Keratinocyte (primary cell): Measurements from ENCODE around the gene PPL. TPM values are rescaled to one million over a fixed set of nuclear protein-coding genes. Genes with fewer than 3 reads are reported as not detected.

Experiments used
- DNase-seq: peaks from one replicate; pipeline ENCODE4 v3.0.0-alpha.2; 2011; ENCODE audit warnings: low read depth, missing footprints, low spot score
- FAIRE-seq: peaks from 2 replicates; lab custom pipeline; 2011; peaks lifted over from hg19 to GRCh38; lab: Jason Lieb, UNC
- H2AFZ ChIP-seq: 2 replicates; pipeline ENCODE4 v1.6.0; 2012; ENCODE audit warnings: low read length, control low read depth, inconsistent platforms; ENCODE audit not compliant: control insufficient read depth
- H3K27ac ChIP-seq: 2 replicates; pipeline ENCODE4 v1.5.1; 2011; ENCODE audit warnings: low read length; ENCODE audit not compliant: control insufficient read depth, insufficient read depth
- H3K27me3 ChIP-seq: 3 replicates; pipeline ENCODE4 v1.6.0; 2011; ENCODE audit warnings: low read length; ENCODE audit not compliant: control insufficient read depth, insufficient read depth; ENCODE audit errors: extremely low read depth
- H3K36me3 ChIP-seq, 2 experiments: 2 replicates in 1 of 2; 3 replicates in 1 of 2; pipeline ENCODE4 v1.5.1; 2011; ENCODE audit warnings: low read length in 2 of 2, mild to moderate bottlenecking in 1 of 2; ENCODE audit not compliant: control insufficient read depth in 2 of 2, insufficient read depth in 2 of 2; ENCODE audit errors: extremely low read depth in 1 of 2
- H3K4me1 ChIP-seq: 3 replicates; pipeline ENCODE4 v1.5.1; 2011; ENCODE audit warnings: low read length; ENCODE audit not compliant: control insufficient read depth, insufficient read depth; ENCODE audit errors: extremely low read depth
- H3K4me2 ChIP-seq: 3 replicates; pipeline ENCODE4 v1.6.0; 2011; ENCODE audit warnings: low read depth, low read length; ENCODE audit not compliant: control insufficient read depth, insufficient read depth; ENCODE audit errors: extremely low read depth
- H3K4me3 ChIP-seq, 3 experiments: fragments of 200-600 bp in 1 of 3; sonication (generic) in 1 of 3; 2 replicates in 2 of 3; 3 replicates in 1 of 3; pipeline ENCODE4 v1.5.1; 2011 to 2016; ENCODE audit warnings: low read length in 3 of 3, mild to moderate bottlenecking in 3 of 3, control low read depth in 2 of 3, inconsistent platforms in 1 of 3, low read depth in 1 of 3, mixed read lengths in 1 of 3, mixed run types in 1 of 3, moderate library complexity in 1 of 3; ENCODE audit not compliant: control insufficient read depth in 2 of 3, insufficient read depth in 2 of 3; ENCODE audit errors: extremely low read depth in 1 of 3
- H3K79me2 ChIP-seq: 2 replicates; pipeline ENCODE4 v1.6.0; 2012; ENCODE audit warnings: low read length; ENCODE audit not compliant: control insufficient read depth, insufficient read depth
- H3K9ac ChIP-seq: 3 replicates; pipeline ENCODE4 v1.6.0; 2011; ENCODE audit warnings: low read length; ENCODE audit not compliant: control insufficient read depth, insufficient read depth; ENCODE audit errors: extremely low read depth
- H3K9me1 ChIP-seq: 3 replicates; pipeline ENCODE4 v1.6.0; 2011; ENCODE audit warnings: low read length; ENCODE audit not compliant: control insufficient read depth, insufficient read depth; ENCODE audit errors: extremely low read depth
- H3K9me3 ChIP-seq: 2 replicates; pipeline ENCODE4 v1.5.1; 2012; ENCODE audit warnings: low read depth, low read length; ENCODE audit not compliant: control insufficient read depth
- H4K20me1 ChIP-seq: 3 replicates; pipeline ENCODE4 v1.6.0; 2011; ENCODE audit warnings: low read length; ENCODE audit not compliant: control insufficient read depth, insufficient read depth; ENCODE audit errors: extremely low read depth
- EZH2 ChIP-seq: IDR thresholded peaks from one replicate; pipeline ENCODE4 v1.6.1; 2012; ENCODE audit warnings: inconsistent platforms, mild to moderate bottlenecking, low read length, moderate library complexity
- dilution Hi-C: fragments of 300-500 bp; cut with MboI; formaldehyde crosslinking; loops from one replicate; pipeline ENCODE4 v1.7.0; 2020; ENCODE audit warnings: low sequenced_read_pairs; ENCODE audit not compliant: extremely low pct_ligation_motif_present
- polyA plus RNA-seq, 5 experiments: library from polyadenylated mRNA; depleted of rRNA in 3 of 5; stranded (reverse) in 3 of 5; stranded (forward) in 1 of 5; unstranded in 1 of 5; fragments of >200 nt; gene quantifications; 1 replicate in 1 of 5; 2 replicates in 3 of 5; 3 replicates in 1 of 5; pipeline versions ENCODE4 v1.2.1 to v1.2.3, GENCODE V29; 2011 to 2012; ENCODE audit warnings: missing spikeins in 2 of 5, low read depth in 1 of 5, low replicate concordance in 1 of 5
- TF ChIP-seq, protein P1 (sequence below), 3 experiments: IDR thresholded peaks in 1 of 3; conservative IDR thresholded peaks in 1 of 3; optimal IDR thresholded peaks in 1 of 3; 2 replicates in 2 of 3; 3 replicates in 1 of 3; pipeline versions ENCODE3 to v1.5.1; 2011; ENCODE audit warnings: low read length in 3 of 3, mild to moderate bottlenecking in 3 of 3, moderate library complexity in 2 of 3, control low read depth in 1 of 3, inconsistent platforms in 1 of 3; ENCODE audit not compliant: insufficient read depth in 2 of 3; ENCODE audit errors: extremely low read depth in 1 of 3

Gene PPL
- polyA plus RNA-seq, 1 donor (not counting 4 experiments of a cell fraction or from before 2014, with no cell fraction given) = 26.6 TPM

DNA sequence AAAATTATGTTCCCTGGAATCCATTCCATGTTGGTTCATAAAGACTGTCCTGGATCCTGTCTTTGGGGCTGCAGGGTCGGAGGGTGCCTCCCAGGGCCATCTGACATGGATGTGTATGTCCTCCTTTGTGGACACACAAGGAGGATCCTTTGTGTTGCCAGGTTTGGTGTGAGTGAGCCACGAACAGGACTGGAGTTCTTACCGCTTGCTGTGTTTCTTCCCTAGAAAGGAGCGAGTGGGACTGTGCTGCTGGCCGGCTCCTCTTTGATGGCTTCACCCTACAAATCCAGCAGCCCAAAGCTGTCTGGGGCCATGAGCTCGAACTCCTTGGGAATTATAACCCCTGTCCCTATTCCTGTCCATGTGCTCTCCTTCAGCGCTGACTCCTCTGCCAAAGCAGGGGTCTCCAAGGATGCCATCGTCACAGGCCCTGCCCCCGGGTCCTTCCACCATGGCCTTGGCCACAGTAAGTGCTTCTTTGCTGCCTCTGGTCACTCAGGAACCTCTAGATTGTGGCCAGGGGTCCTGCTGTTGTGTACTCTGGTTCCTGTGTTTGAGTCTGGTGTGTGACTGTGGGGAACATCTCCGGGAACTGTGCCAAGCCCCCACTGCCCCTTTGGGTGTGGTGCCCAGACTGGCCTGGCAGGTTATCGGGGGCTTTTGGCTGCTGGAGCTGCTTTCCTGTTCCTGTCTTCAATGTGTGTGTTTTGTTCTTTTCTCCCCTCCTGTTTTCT, 60.1 kb downstream of the PPL start:
- Histone ChIP-seq H3K27me3 (no peaks in the 10 kb centered on the region), H3K9me1 (no peaks in the 10 kb centered on the region), H3K79me2 (no peaks in the 10 kb centered on the region), H3K9me3 (no peaks in the 10 kb centered on the region), H3K36me3 (peaks cover 58% of the 10 kb centered on the region in 2 experiments), H3K4me1 (no peaks in the 10 kb centered on the region), H3K4me2 (no peak overlapping the region), H3K9ac (no peak overlapping the region), H3K27ac (no peak overlapping the region), H4K20me1 (no peaks in the 10 kb centered on the region), H3K4me3 (no peak overlapping the region), H2AFZ (no peak overlapping the region)
- TF ChIP-seq, protein P1, sequence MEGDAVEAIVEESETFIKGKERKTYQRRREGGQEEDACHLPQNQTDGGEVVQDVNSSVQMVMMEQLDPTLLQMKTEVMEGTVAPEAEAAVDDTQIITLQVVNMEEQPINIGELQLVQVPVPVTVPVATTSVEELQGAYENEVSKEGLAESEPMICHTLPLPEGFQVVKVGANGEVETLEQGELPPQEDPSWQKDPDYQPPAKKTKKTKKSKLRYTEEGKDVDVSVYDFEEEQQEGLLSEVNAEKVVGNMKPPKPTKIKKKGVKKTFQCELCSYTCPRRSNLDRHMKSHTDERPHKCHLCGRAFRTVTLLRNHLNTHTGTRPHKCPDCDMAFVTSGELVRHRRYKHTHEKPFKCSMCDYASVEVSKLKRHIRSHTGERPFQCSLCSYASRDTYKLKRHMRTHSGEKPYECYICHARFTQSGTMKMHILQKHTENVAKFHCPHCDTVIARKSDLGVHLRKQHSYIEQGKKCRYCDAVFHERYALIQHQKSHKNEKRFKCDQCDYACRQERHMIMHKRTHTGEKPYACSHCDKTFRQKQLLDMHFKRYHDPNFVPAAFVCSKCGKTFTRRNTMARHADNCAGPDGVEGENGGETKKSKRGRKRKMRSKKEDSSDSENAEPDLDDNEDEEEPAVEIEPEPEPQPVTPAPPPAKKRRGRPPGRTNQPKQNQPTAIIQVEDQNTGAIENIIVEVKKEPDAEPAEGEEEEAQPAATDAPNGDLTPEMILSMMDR (optimal IDR thresholded peaks at IDR 0.05 in 1 of 3, IDR thresholded peaks at IDR 0.05 in 1 of 3, conservative IDR thresholded peaks at IDR 0.05 in 1 of 3; ENCODE audit: extremely low read depth in 1 of 3, insufficient read depth in 2 of 3, low read length in 3 of 3) = no peak
- TF ChIP-seq EZH2 = no peak
- dilution Hi-C loops = no loop called here
- no peak for FAIRE-seq
- no peak for DNase-seq

DNA sequence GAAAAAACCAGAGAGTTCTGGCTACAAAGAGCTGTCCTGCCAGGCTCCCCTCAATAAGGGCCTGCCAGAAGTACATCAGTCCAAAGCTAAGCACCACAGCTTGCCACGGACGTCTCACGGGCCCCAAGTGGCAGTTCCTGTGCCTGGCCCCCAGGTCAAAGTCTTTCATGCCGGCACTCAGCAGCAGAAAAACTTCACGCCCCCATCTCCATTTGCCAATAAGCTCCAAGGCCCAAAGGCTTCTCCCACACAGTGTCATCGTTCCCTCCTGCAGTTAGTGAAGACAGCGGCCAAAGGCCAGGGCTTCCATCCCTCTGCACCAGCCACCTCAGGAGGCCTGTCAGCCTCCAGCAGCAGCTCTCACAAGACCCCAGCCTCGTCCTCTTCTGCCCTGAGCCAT, 62.3 kb downstream of the PPL start:
- H3K9me1 ChIP-seq = no peaks in the 10 kb centered on the region
- no peak for TF ChIP-seq EZH2
- TF ChIP-seq, protein P1 (optimal IDR thresholded peaks at IDR 0.05 in 1 of 3, IDR thresholded peaks at IDR 0.05 in 1 of 3, conservative IDR thresholded peaks at IDR 0.05 in 1 of 3; ENCODE audit: extremely low read depth in 1 of 3, insufficient read depth in 2 of 3, low read length in 3 of 3) = no peak
- dilution Hi-C loops = no loop called here
- no peak overlapping the region for H2AFZ ChIP-seq
- H3K9ac ChIP-seq = no peak overlapping the region
- H4K20me1 ChIP-seq = peaks cover 3% of the 10 kb centered on the region
- FAIRE-seq (no peak), DNase-seq (no peak)
- H3K4me3 ChIP-seq = no peak overlapping the region
- H3K9me3 ChIP-seq = no peaks in the 10 kb centered on the region
- H3K27me3 ChIP-seq = no peaks in the 10 kb centered on the region
- H3K27ac ChIP-seq = no peak overlapping the region
- H3K36me3 ChIP-seq = peaks cover 56 to 66% of the 10 kb centered on the region in 2 experiments
- peaks cover 4% of the 10 kb centered on the region for H3K4me1 ChIP-seq
- peaks cover 7% of the 10 kb centered on the region for H3K79me2 ChIP-seq
- H3K4me2 ChIP-seq = no peak overlapping the region
